OCI-LY3 (cell line): ENCODE results near the gene ARID5A.

Experiments
- H2AFZ ChIP-seq: fragments of 200-600, 300-600 bp; shearing (Covaris generic); 2 replicates; pipeline ENCODE4 v1.6.0; 2014; ENCODE audit warnings: antibody characterized with exemption, low read depth, low read length
- H3K27ac ChIP-seq: fragments of 200-600, 300-600 bp; sonication (generic); 2 replicates; pipeline ENCODE4 v1.5.1; 2014; ENCODE audit warnings: mild to moderate bottlenecking, low read length, moderate library complexity, mixed read lengths
- H3K27me3 ChIP-seq: fragments of 200-600, 300-600 bp; sonication (generic); 2 replicates; pipeline ENCODE4 v1.6.1; 2014; ENCODE audit warnings: low read depth, low read length, mixed read lengths
- H3K36me3 ChIP-seq: fragments of 200-600, 300-600 bp; sonication (generic); replicated peaks from 2 replicates; pipeline ENCODE3; 2014; ENCODE audit warnings: low read depth, low read length, mixed read lengths
- H3K4me1 ChIP-seq: fragments of 300-600, 200-600 bp; sonication (generic); 2 replicates; pipeline ENCODE4 v1.6.1; 2014; ENCODE audit warnings: low read length, mixed read lengths
- H3K4me2 ChIP-seq: fragments of 200-600, 300-600 bp; sonication (generic); 2 replicates; pipeline ENCODE4 v1.6.1; 2014; ENCODE audit warnings: low read length, mixed read lengths
- H3K4me3 ChIP-seq: fragments of 300-600, 200-600 bp; sonication (generic); 2 replicates; pipeline ENCODE4 v1.5.1; 2014; ENCODE audit warnings: antibody characterized with exemption, mild to moderate bottlenecking, low read length, moderate library complexity
- H3K79me2 ChIP-seq: fragments of 300-600, 200-600 bp; shearing (Covaris generic); 2 replicates; pipeline ENCODE4 v1.6.1; 2014; ENCODE audit warnings: mild to moderate bottlenecking, low read length, mixed read lengths
- H3K9ac ChIP-seq: fragments of 300-600, 200-600 bp; shearing (Covaris generic); 2 replicates; pipeline ENCODE4 v1.6.0; 2014; ENCODE audit warnings: mild to moderate bottlenecking, low read length, moderate library complexity
- H3K9me3 ChIP-seq: fragments of 200-600, 300-600 bp; shearing (Covaris generic); 2 replicates; pipeline ENCODE4 v1.6.1; 2014; ENCODE audit warnings: low read length, mixed read lengths; ENCODE audit not compliant: insufficient read depth
- H4K20me1 ChIP-seq: fragments of 200-600, 300-600 bp; sonication (generic); 2 replicates; pipeline ENCODE4 v1.6.1; 2016; ENCODE audit warnings: low read length, mixed read lengths; ENCODE audit not compliant: insufficient read depth
- EZH2phosphoT487 ChIP-seq: fragments of 200-600 bp; shearing (Covaris generic); IDR thresholded peaks from 2 replicates; pipeline ENCODE4 v1.6.1; 2018; ENCODE audit warnings: antibody characterized with exemption, mixed run types, low read depth
- TF ChIP-seq, protein P1 (sequence below): fragments of 200-600, 300-600 bp; sonication (generic); IDR thresholded peaks from 2 replicates; pipeline ENCODE4 v1.5.1; 2014; ENCODE audit warnings: antibody characterized with exemption, low read length, low read depth

Gene ARID5A

GRCh38 chr2:96579422-96579821 lies 42.9 kb downstream of the ARID5A start:
- no peaks in the 10 kb centered on the region for H3K9me3 ChIP-seq
- H3K9ac ChIP-seq, result no peak overlapping the region
- H3K36me3 ChIP-seq, result no peaks in the 10 kb centered on the region
- no peaks in the 10 kb centered on the region for H3K27me3 ChIP-seq
- TF ChIP-seq EZH2phosphoT487, result no peak
- TF ChIP-seq, protein P1, sequence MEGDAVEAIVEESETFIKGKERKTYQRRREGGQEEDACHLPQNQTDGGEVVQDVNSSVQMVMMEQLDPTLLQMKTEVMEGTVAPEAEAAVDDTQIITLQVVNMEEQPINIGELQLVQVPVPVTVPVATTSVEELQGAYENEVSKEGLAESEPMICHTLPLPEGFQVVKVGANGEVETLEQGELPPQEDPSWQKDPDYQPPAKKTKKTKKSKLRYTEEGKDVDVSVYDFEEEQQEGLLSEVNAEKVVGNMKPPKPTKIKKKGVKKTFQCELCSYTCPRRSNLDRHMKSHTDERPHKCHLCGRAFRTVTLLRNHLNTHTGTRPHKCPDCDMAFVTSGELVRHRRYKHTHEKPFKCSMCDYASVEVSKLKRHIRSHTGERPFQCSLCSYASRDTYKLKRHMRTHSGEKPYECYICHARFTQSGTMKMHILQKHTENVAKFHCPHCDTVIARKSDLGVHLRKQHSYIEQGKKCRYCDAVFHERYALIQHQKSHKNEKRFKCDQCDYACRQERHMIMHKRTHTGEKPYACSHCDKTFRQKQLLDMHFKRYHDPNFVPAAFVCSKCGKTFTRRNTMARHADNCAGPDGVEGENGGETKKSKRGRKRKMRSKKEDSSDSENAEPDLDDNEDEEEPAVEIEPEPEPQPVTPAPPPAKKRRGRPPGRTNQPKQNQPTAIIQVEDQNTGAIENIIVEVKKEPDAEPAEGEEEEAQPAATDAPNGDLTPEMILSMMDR, result no peak
- no peak overlapping the region for H2AFZ ChIP-seq
- H3K4me2 ChIP-seq, result no peak overlapping the region
- no peaks in the 10 kb centered on the region for H4K20me1 ChIP-seq
- no peaks in the 10 kb centered on the region for H3K79me2 ChIP-seq
- no peak overlapping the region for H3K4me3 ChIP-seq
- no peak overlapping the region for H3K27ac ChIP-seq
- no peaks in the 10 kb centered on the region for H3K4me1 ChIP-seq

DNA sequence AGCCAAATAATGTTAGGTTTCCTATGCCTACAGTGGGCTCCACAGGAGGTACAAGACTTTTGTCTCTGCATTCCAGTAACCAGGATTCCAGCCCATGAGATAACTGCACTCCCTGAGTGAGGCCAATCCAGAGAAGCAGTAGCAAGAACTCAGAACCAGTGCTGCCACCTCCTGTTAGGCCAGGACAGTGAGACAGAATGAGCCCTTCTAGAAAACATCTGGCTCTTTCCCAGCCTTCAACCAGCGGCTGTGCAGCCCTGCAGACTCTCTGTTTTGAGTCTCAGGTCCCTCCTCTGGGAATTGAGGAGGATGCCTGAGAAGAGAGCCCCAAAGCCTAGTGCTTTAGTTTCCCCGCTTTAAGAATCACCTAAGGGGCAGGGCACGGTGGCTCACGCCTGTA lies 44.2 kb downstream of the ARID5A start:
- Histone ChIP-seq H3K9ac (no peak overlapping the region), H3K4me3 (no peak overlapping the region), H4K20me1 (no peaks in the 10 kb centered on the region), H3K79me2 (no peaks in the 10 kb centered on the region), H3K4me2 (no peak overlapping the region), H3K4me1 (no peaks in the 10 kb centered on the region), H3K36me3 (no peaks in the 10 kb centered on the region), H3K27me3 (no peaks in the 10 kb centered on the region), H3K27ac (no peak overlapping the region), H3K9me3 (no peaks in the 10 kb centered on the region), H2AFZ (no peak overlapping the region)
- no peak for TF ChIP-seq EZH2phosphoT487
- TF ChIP-seq, protein P1, result no peak

DNA sequence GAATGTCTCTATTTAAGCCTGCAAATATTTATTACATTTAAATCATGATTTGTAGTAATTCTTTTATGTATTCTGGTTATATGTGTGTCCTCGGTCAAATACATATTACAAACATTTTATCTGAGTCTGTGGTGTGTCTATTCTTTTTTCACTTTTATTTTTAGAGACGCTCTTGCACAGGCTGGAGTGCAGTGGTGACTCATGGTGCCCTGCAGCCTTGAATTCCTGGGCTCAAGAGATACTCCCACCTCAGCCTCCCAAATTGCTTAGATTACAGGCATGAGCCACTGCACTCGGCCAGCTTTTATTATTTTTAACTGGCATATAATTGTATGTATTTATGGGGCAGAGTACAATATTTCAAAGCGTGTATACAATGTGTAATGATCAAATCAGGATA lies 47.5 kb downstream of the ARID5A start:
- H3K79me2 ChIP-seq, result no peaks in the 10 kb centered on the region
- H3K9me3 ChIP-seq, result no peaks in the 10 kb centered on the region
- no peaks in the 10 kb centered on the region for H3K27me3 ChIP-seq
- H4K20me1 ChIP-seq, result no peaks in the 10 kb centered on the region
- no peaks in the 10 kb centered on the region for H3K4me1 ChIP-seq
- H3K4me2 ChIP-seq, result no peak overlapping the region
- TF ChIP-seq EZH2phosphoT487, result no peak
- TF ChIP-seq, protein P1, result no peak
- no peak overlapping the region for H3K27ac ChIP-seq
- no peak overlapping the region for H2AFZ ChIP-seq
- no peak overlapping the region for H3K4me3 ChIP-seq
- H3K9ac ChIP-seq, result no peak overlapping the region
- H3K36me3 ChIP-seq, result peaks cover 7% of the 10 kb centered on the region

GRCh38 chr2:96587843-96588242 lies 51.3 kb downstream of the ARID5A start:
- Histone ChIP-seq H3K27me3 (no peaks in the 10 kb centered on the region), H3K4me2 (no peak overlapping the region), H2AFZ (no peak overlapping the region), H3K9ac (no peak overlapping the region), H3K9me3 (no peaks in the 10 kb centered on the region), H3K27ac (no peak overlapping the region), H3K4me1 (no peaks in the 10 kb centered on the region), H3K79me2 (no peaks in the 10 kb centered on the region), H3K36me3 (peaks cover 11% of the 10 kb centered on the region), H4K20me1 (no peaks in the 10 kb centered on the region), H3K4me3 (no peak overlapping the region)
- TF ChIP-seq, protein P1, result no peak
- no peak for TF ChIP-seq EZH2phosphoT487
